ENCODE measurements around the gene ARHGAP23.

ARHGAP23 gene

GRCh38 chr17:38417210-38417951 is 10.9 kb upstream of the ARHGAP23 start:
- TF ChIP-seq REST (IDR thresholded peaks at IDR 0.05; ENCODE audit: insufficient read depth in 1 of 2, low read depth in 2 of 2, low read length in 2 of 2) (no peak), SIN3A (IDR thresholded peaks at IDR 0.05; ENCODE audit: borderline replicate concordance, insufficient read depth, low read length) (no peak), POLR2AphosphoS5 (IDR thresholded peaks at IDR 0.05; ENCODE audit: low read depth, low read length) (no peak), FOXP2 (optimal IDR thresholded peaks at IDR 0.05; ENCODE audit: borderline replicate concordance, extremely low read depth, extremely low read length, insufficient read depth) (no peak), TAF1 (IDR thresholded peaks at IDR 0.05; ENCODE audit: borderline replicate concordance, insufficient read depth, low read length) (no peak)

GRCh38 chr17:38418062-38418692 is 10.1 kb upstream of the ARHGAP23 start:
- no peak for TF ChIP-seq TAF1 (IDR thresholded peaks at IDR 0.05; ENCODE audit: borderline replicate concordance, insufficient read depth, low read length)
- TF ChIP-seq POLR2AphosphoS5 (IDR thresholded peaks at IDR 0.05; ENCODE audit: low read depth, low read length): no peak
- no peak for TF ChIP-seq FOXP2 (optimal IDR thresholded peaks at IDR 0.05; ENCODE audit: borderline replicate concordance, extremely low read depth, extremely low read length, insufficient read depth)
- no peak for TF ChIP-seq REST (IDR thresholded peaks at IDR 0.05; ENCODE audit: insufficient read depth in 1 of 2, low read depth in 2 of 2, low read length in 2 of 2)
- no peak for TF ChIP-seq SIN3A (IDR thresholded peaks at IDR 0.05; ENCODE audit: borderline replicate concordance, insufficient read depth, low read length)

GRCh38 chr17:38418693-38419507 is 9.4 kb upstream of the ARHGAP23 start:
- TF ChIP-seq POLR2AphosphoS5 (IDR thresholded peaks at IDR 0.05; ENCODE audit: low read depth, low read length) (no peak), REST (IDR thresholded peaks at IDR 0.05; ENCODE audit: insufficient read depth in 1 of 2, low read depth in 2 of 2, low read length in 2 of 2) (no peak), TAF1 (IDR thresholded peaks at IDR 0.05; ENCODE audit: borderline replicate concordance, insufficient read depth, low read length) (no peak), SIN3A (IDR thresholded peaks at IDR 0.05; ENCODE audit: borderline replicate concordance, insufficient read depth, low read length) (no peak), FOXP2 (optimal IDR thresholded peaks at IDR 0.05; ENCODE audit: borderline replicate concordance, extremely low read depth, extremely low read length, insufficient read depth) (no peak)

GRCh38 chr17:38419508-38419981 is 8.7 kb upstream of the ARHGAP23 start:
- TF ChIP-seq REST (IDR thresholded peaks at IDR 0.05; ENCODE audit: insufficient read depth in 1 of 2, low read depth in 2 of 2, low read length in 2 of 2): no peak
- no peak for TF ChIP-seq FOXP2 (optimal IDR thresholded peaks at IDR 0.05; ENCODE audit: borderline replicate concordance, extremely low read depth, extremely low read length, insufficient read depth)
- no peak for TF ChIP-seq TAF1 (IDR thresholded peaks at IDR 0.05; ENCODE audit: borderline replicate concordance, insufficient read depth, low read length)
- no peak for TF ChIP-seq POLR2AphosphoS5 (IDR thresholded peaks at IDR 0.05; ENCODE audit: low read depth, low read length)
- TF ChIP-seq SIN3A (IDR thresholded peaks at IDR 0.05; ENCODE audit: borderline replicate concordance, insufficient read depth, low read length): no peak
